A549 (cell line): ENCODE results near the gene C17orf75. TPM values are rescaled to one million over a fixed set of nuclear protein-coding genes. Genes with fewer than 3 reads are reported as not detected.
A peak's percentile ranks its signal among the peaks of the same experiment; 100 is the strongest.

Source experiments
- ATAC-seq, 2 experiments: fragments of 200-7000 bp in 1 of 2; fragments of >200 bp in 1 of 2; cut with Nextera tagmentation in 1 of 2; cut with Tn5 transposase in 1 of 2; 3 replicates each; pipeline versions ENCODE4 v1.8.0 to v1.9.1; 2018 to 2020; ENCODE audit warnings: mild to moderate bottlenecking in 1 of 2, moderate library complexity in 1 of 2
- CTCF ChIA-PET: fragments of 300-600 bp; sonication (Branson Sonifier 250); formaldehyde crosslinking; extraction: SDS; loops from one replicate; lab custom pipeline; 2021; ENCODE audit warnings: antibody characterized with exemption, inconsistent platforms; lab: Yijun Ruan, JAX
- POLR2A ChIA-PET: fragments of 350-600 bp; formaldehyde crosslinking; extraction: SDS; loops from one replicate; lab custom pipeline; 2021; ENCODE audit warnings: antibody characterized with exemption, inconsistent platforms; lab: Yijun Ruan, JAX
- DNase-seq, 2 experiments: peaks; one replicate each; pipeline versions ENCODE4 v3.0.0 to v3.0.0-alpha.2; 2011 to 2016; ENCODE audit warnings: low read depth in 1 of 2, low spot score in 1 of 2
- FAIRE-seq: peaks from 2 replicates; lab custom pipeline; 2011; peaks lifted over from hg19 to GRCh38; lab: Jason Lieb, UNC
- H3K27ac ChIP-seq, 2 experiments: fragments of >200 bp; sonication (Bioruptor Twin); formaldehyde crosslinking; 3 replicates each; pipeline ENCODE4 v1.5.1; 2016 to 2017
- H3K4me1 ChIP-seq: fragments of >200 bp; sonication (Bioruptor Twin); formaldehyde crosslinking; 3 replicates; pipeline ENCODE4 v1.6.1; 2016
- H3K4me2 ChIP-seq: fragments of >200 bp; sonication (Bioruptor Twin); formaldehyde crosslinking; 3 replicates; pipeline ENCODE4 v1.6.1; 2016
- H3K4me3 ChIP-seq: fragments of >200 bp; sonication (Bioruptor Twin); formaldehyde crosslinking; 3 replicates; pipeline ENCODE4 v1.5.1; 2016
- H3K9me3 ChIP-seq: fragments of >200 bp; sonication (Bioruptor Twin); formaldehyde crosslinking; 3 replicates; pipeline ENCODE4 v1.6.1; 2016
- BHLHE40 ChIP-seq: IDR thresholded peaks from 2 replicates; pipeline ENCODE4 v1.6.1; 2012; ENCODE audit warnings: low read depth, low read length, inconsistent platforms
- CBX2 ChIP-seq: fragments of 200-600 bp; sonication (generic); IDR thresholded peaks from 2 replicates; pipeline ENCODE4 v1.6.1; 2016; ENCODE audit warnings: low read depth, mild to moderate bottlenecking, borderline replicate concordance
- CHD4 ChIP-seq: fragments of 200-600 bp; sonication (generic); IDR thresholded peaks from 2 replicates; pipeline ENCODE4 v1.6.1; 2016; ENCODE audit warnings: antibody characterized with exemption, mild to moderate bottlenecking, borderline replicate concordance
- E2F6 ChIP-seq: IDR thresholded peaks from 2 replicates; pipeline ENCODE4 v1.6.1; 2012; ENCODE audit warnings: low read depth, borderline replicate concordance
- EHMT2 ChIP-seq: fragments of 200-600 bp; sonication (generic); IDR thresholded peaks from 2 replicates; pipeline ENCODE4 v1.6.1; 2016; ENCODE audit warnings: antibody characterized with exemption, low read depth, mild to moderate bottlenecking, moderate library complexity
- ELK1 ChIP-seq: fragments of 150-350 bp; IDR thresholded peaks from 2 replicates; pipeline ENCODE4 v1.6.1; 2014; ENCODE audit warnings: low read depth, mild to moderate bottlenecking, low read length
- EP300 ChIP-seq, 2 experiments: fragments of >200 bp; sonication (Bioruptor Twin); formaldehyde crosslinking; IDR thresholded peaks; 2 replicates in 1 of 2; 3 replicates in 1 of 2; pipeline ENCODE4 v1.6.1; 2016 to 2017
- HDAC2 ChIP-seq: fragments of 200-600 bp; sonication (generic); IDR thresholded peaks from 2 replicates; pipeline ENCODE4 v1.6.1; 2016
- HES2 ChIP-seq: fragments of >200 bp; sonication (Bioruptor Twin); formaldehyde crosslinking; IDR thresholded peaks from 2 replicates; pipeline ENCODE4 v1.6.1; 2016
- KDM5A ChIP-seq: fragments of 200-600 bp; sonication (generic); IDR thresholded peaks from 2 replicates; pipeline ENCODE4 v1.6.1; 2016; ENCODE audit warnings: antibody characterized with exemption, mild to moderate bottlenecking
- MAX ChIP-seq: IDR thresholded peaks from 2 replicates; pipeline ENCODE4 v1.6.1; 2012
- MAZ ChIP-seq: fragments of 150-350 bp; IDR thresholded peaks from 2 replicates; pipeline ENCODE4 v1.6.1; 2014; ENCODE audit warnings: antibody characterized with exemption, low read depth, low read length, borderline replicate concordance
- NFE2L2 ChIP-seq: fragments of 150-350 bp; conservative IDR thresholded peaks from 2 replicates; pipeline ENCODE4 v1.6.1; 2014; ENCODE audit warnings: low read length
- NR3C1 ChIP-seq: fragments of >200 bp; sonication (Bioruptor Twin); formaldehyde crosslinking; IDR thresholded peaks from 3 replicates; pipeline ENCODE4 v1.6.1; 2017
- PBX3 ChIP-seq: IDR thresholded peaks from 2 replicates; pipeline ENCODE4 v1.6.1; 2012
- POLR2A ChIP-seq: IDR thresholded peaks from 2 replicates; pipeline ENCODE4 v1.6.1; 2012; ENCODE audit warnings: mild to moderate bottlenecking, low read length
- POLR2AphosphoS2 ChIP-seq: conservative IDR thresholded peaks from 2 replicates; pipeline ENCODE4 v1.6.1; 2012; ENCODE audit warnings: low read length, improper control_type of control experiment, inconsistent platforms
- RCOR1 ChIP-seq: fragments of 150-350 bp; IDR thresholded peaks from 2 replicates; pipeline ENCODE4 v1.6.1; 2014; ENCODE audit warnings: antibody characterized with exemption, low read length, low read depth
- REST ChIP-seq: fragments of 200-600 bp; sonication (generic); IDR thresholded peaks from 2 replicates; pipeline ENCODE4 v1.6.1; 2016; ENCODE audit warnings: antibody characterized with exemption, mild to moderate bottlenecking, moderate library complexity
- TFCP2L1 ChIP-seq: fragments of 250-450 bp; sonication (Bioruptor Pico); IDR thresholded peaks from 2 replicates; pipeline ENCODE4 v1.5.0; 2021; ENCODE audit warnings: mild to moderate bottlenecking
- TP53 ChIP-seq: fragments of 250-450 bp; sonication (Bioruptor Pico); IDR thresholded peaks from 2 replicates; pipeline ENCODE4 v1.5.0; 2021; ENCODE audit warnings: mild to moderate bottlenecking, moderate library complexity
- USF2 ChIP-seq: fragments of 450-650 bp; IDR thresholded peaks from 2 replicates; pipeline ENCODE4 v1.6.1; 2014; ENCODE audit warnings: antibody characterized with exemption
- ZC3H11A ChIP-seq: fragments of 450-650 bp; IDR thresholded peaks from 2 replicates; pipeline ENCODE4 v1.6.1; 2014; ENCODE audit warnings: antibody characterized with exemption, mild to moderate bottlenecking
- ZNF302 ChIP-seq: fragments of 250-450 bp; sonication (Bioruptor Pico); IDR thresholded peaks from 2 replicates; pipeline ENCODE4 v1.9.0; 2021; ENCODE audit warnings: inconsistent platforms, mild to moderate bottlenecking, moderate library complexity
- WGBS: methylation state at CpG from one replicate; pipeline ENCODE4 v1.1.6; 2017; ENCODE audit errors: missing lambda C conversion rate; 5-methylcytosine and 5-hydroxymethylcytosine counted together
- polyA plus RNA-seq, 4 experiments: library from polyadenylated mRNA; depleted of rRNA in 3 of 4; stranded (reverse); fragments of >200 nt; fragmentation: RNase III in 1 of 4; extraction: RNeasy Plus Mini Kit Qiagen cat#74134 plus additional on column Dnase treatment in 1 of 4; gene quantifications; 2 replicates in 3 of 4; 3 replicates in 1 of 4; pipeline ENCODE4 v1.2.3, GENCODE V29; 2011 to 2017

C17orf75 gene
- polyA plus RNA-seq, 2 of the 4 experiments (the other 2 are of a cell fraction) = 36.3 to 49.6 TPM

- peak overlapping the region; percentile 89 to 91 for H3K27ac ChIP-seq
- peak; percentile 55 to 69; a peak in 3 of 6 replicates for ATAC-seq
- FAIRE-seq = no peak
- WGBS = under 1% methylated on average over 20 of the region's 20 CpGs
- TF ChIP-seq USF2 = no peak
- 0 out of 2 replicates have a peak, but pooled peaks have one; percentile 5 for TF ChIP-seq KDM5A
- TF ChIP-seq POLR2A = no peak
- no peak for TF ChIP-seq ELK1
- no peak for TF ChIP-seq TP53 (CRISPR knock-in tag)
- TF ChIP-seq NR3C1 = no peak
- TF ChIP-seq, all 56 proteins: peak for 1
- ChIA-PET CTCF (interaction anchor here (0.6 to 1.5 kb wide), 6 partner anchors 11 to 111 kb away, joined by 3 to 4 read pairs (median 4); no protein-coding TSS in a partner anchor), POLR2A (interaction anchor here (0.6 to 1.6 kb wide), 13 partner anchors 8 to 210 kb away, joined by 3 to 8 read pairs (median 4); partner anchors contain the start of genes C17orf75 and PSMD11)
- H3K4me1 ChIP-seq = peaks cover 38% of the 10 kb centered on the region
- H3K4me2 ChIP-seq = peak overlapping the region; percentile 68
- DNase-seq = peak in 1 of 2 experiments; percentile 79
- H3K4me3 ChIP-seq = peak overlapping the region; percentile 80
- H3K9me3 ChIP-seq = no peaks in the 10 kb centered on the region
These were observed 8.9 kb upstream of the C17orf75 start for GRCh38 chr17:32350666-32351418.

- peak; percentile 86 to 98 for DNase-seq
- WGBS = under 1% methylated on average over 47 of the region's 47 CpGs
- ATAC-seq = peak; percentile 90 to 95
- Histone ChIP-seq H3K4me1 (peaks cover 31% of the 10 kb centered on the region), H3K4me3 (peak within 1 kb of the TSS; percentile 80), H3K9me3 (no peaks in the 10 kb centered on the region), H3K4me2 (peak within 1 kb of the TSS; percentile 86), H3K27ac (peak within 1 kb of the TSS; percentile 89 to 91)
- peak; percentile 99 for FAIRE-seq
- ChIA-PET POLR2A (interaction anchor here (0.8 to 1.6 kb wide), 5 partner anchors 7 to 95 kb away, joined by 3 to 6 read pairs (median 5); partner anchors contain the start of genes C17orf75 and PSMD11), CTCF (interaction anchor here (1.1 to 1.5 kb wide), 3 partner anchors 12 to 21 kb away, joined by 3 to 5 read pairs (median 4); no protein-coding TSS in a partner anchor)
- TF ChIP-seq ZC3H11A (no peak), REST (peak; percentile 35; the same call in 1 of the 2 replicates), BHLHE40 (no peak), RCOR1 (no peak), EP300 (IDR thresholded peaks at IDR 0.05) (no peak), MAX (peak; percentile 89), CBX2 (no peak), HDAC2 (no peak), MAZ (no peak), POLR2A (peak; percentile 89), HES2 (no peak), ZNF302 (CRISPR knock-in tag) (no peak), EHMT2 (no peak), NFE2L2 (no peak), TFCP2L1 (CRISPR knock-in tag) (0 out of 2 replicates have a peak, but pooled peaks have one; percentile 51), PBX3 (peak; percentile 16; the same call in 1 of the 2 replicates), CHD4 (no peak), E2F6 (no peak), ELK1 (no peak), POLR2AphosphoS2 (no peak)
These were observed 8.1 kb upstream of the C17orf75 start, which contains the start of gene ZNF207 for GRCh38 chr17:32349854-32350665. TSS of gene ZNF207 (plus strand) at chr17:32350157. CDS start at chr17:32350286, 129 bp downstream.
